NK-92 treated with Interleukin-12 subunit alpha and Interleukin-12 subunit beta, amount 100 ng/mL, for 24 hours (cell line): Measurements from ENCODE around the gene TRRAP.

Source experiments
- DNase-seq: peaks from one replicate; lab custom pipeline; 2025; lab: John Stamatoyannopoulos, UW

TRRAP gene

GRCh38 chr7:99061001-99061776 is 182.9 kb downstream of the TRRAP start:
- DNase-seq = no peak
